GM18499 (cell line): ENCODE data around the gene FAM234B.
"Not testable (repeated sequence)": the region's sequence is repeated elsewhere in the genome, so short reads cannot be mapped to it uniquely, and the experiment has no call there.

Source experiments
- ATAC-seq: cut with Tn5 transposase; IDR thresholded peaks from one replicate; pipeline ENCODE4 v1.9.1; 2021; ENCODE audit warnings: moderate number of reproducible peaks; ENCODE audit not compliant: insufficient read depth, unreplicated experiment

The FAM234B gene

GRCh38 chr12:13011098-13011497, 33.1 kb upstream of the FAM234B start:
- no peak for ATAC-seq

GRCh38 chr12:13022851-13023271, 21.3 kb upstream of the FAM234B start:
- no peak for ATAC-seq

- ATAC-seq = no peak
Measured at GRCh38 chr12:13023811-13024530, 20.2 kb upstream of the FAM234B start.

GRCh38 chr12:13024531-13024916, 19.7 kb upstream of the FAM234B start:
- ATAC-seq = no peak

GRCh38 chr12:13026286-13026685, 17.9 kb upstream of the FAM234B start:
- no peak for ATAC-seq

GRCh38 chr12:13027032-13027431, 17.1 kb upstream of the FAM234B start:
- ATAC-seq = no peak

- ATAC-seq = no peak
Measured at GRCh38 chr12:13027508-13027907, 16.7 kb upstream of the FAM234B start.

- ATAC-seq = no peak
Measured at GRCh38 chr12:13028825-13029570, 15.2 kb upstream of the FAM234B start.

GRCh38 chr12:13030541-13031291, 13.5 kb upstream of the FAM234B start:
- no peak for ATAC-seq

- ATAC-seq = no peak
Measured at GRCh38 chr12:13032164-13032563, 12.0 kb upstream of the FAM234B start.

- ATAC-seq = no peak
Measured at GRCh38 chr12:13033476-13033875, 10.7 kb upstream of the FAM234B start.

- ATAC-seq = not testable (repeated sequence)
Measured at GRCh38 chr12:13035335-13035734, 8.8 kb upstream of the FAM234B start.

- no peak for ATAC-seq
Measured at GRCh38 chr12:13036881-13037280, 7.3 kb upstream of the FAM234B start.

- ATAC-seq = no peak
Measured at GRCh38 chr12:13038491-13039161, 5.6 kb upstream of the FAM234B start.

- ATAC-seq = no peak
Measured at GRCh38 chr12:13039328-13039956, 4.7 kb upstream of the FAM234B start.

GRCh38 chr12:13041224-13041623, 3.0 kb upstream of the FAM234B start:
- no peak for ATAC-seq

GRCh38 chr12:13042666-13043230, 1.4 kb upstream of the FAM234B start:
- ATAC-seq = no peak

GRCh38 chr12:13044906-13045299, 722 bp downstream of the FAM234B start:
- no peak for ATAC-seq

GRCh38 chr12:13045816-13046215, 1.6 kb downstream of the FAM234B start:
- no peak for ATAC-seq

GRCh38 chr12:13046964-13047363, 2.8 kb downstream of the FAM234B start:
- ATAC-seq = no peak
